Activated CD4-positive, alpha-beta T cell treated with anti-CD3 and anti-CD28 coated beads for 36 hours (primary cell): ENCODE data around the gene SPDYE6. TPM values are rescaled to one million over a fixed set of nuclear protein-coding genes. Genes with fewer than 3 reads are reported as not detected.
"Not testable (repeated sequence)": the region's sequence is repeated elsewhere in the genome, so short reads cannot be mapped to it uniquely, and the experiment has no call there.

Source experiments
- ATAC-seq: fragments of 200-7000 bp; cut with Tn5 transposase; one replicate; pipeline ENCODE4 v1.10.0; 2021; ENCODE audit warnings: mild to moderate bottlenecking, moderate library complexity
- CTCF ChIA-PET: fragments of 350-600 bp; sonication (Branson Sonifier 250); formaldehyde crosslinking; loops from one replicate; lab custom pipeline; 2021; ENCODE audit warnings: antibody characterized with exemption; lab: Charles Lee
- POLR2A ChIA-PET: fragments of 350-600 bp; sonication (Branson Sonifier 250); formaldehyde crosslinking; loops from one replicate; lab custom pipeline; 2021; ENCODE audit warnings: antibody characterized with exemption, inconsistent platforms; lab: Charles Lee
- DNase-seq: peaks from one replicate; pipeline ENCODE4 v3.0.0-alpha.2; 2020
- H3K27ac Mint-ChIP-seq: one replicate; pipeline ENCODE4 v1.8.0; 2021; ENCODE audit warnings: mixed read lengths
- H3K27me3 Mint-ChIP-seq: one replicate; pipeline ENCODE4 v1.8.0; 2021; ENCODE audit warnings: mixed read lengths
- H3K36me3 Mint-ChIP-seq: one replicate; pipeline ENCODE4 v1.8.0; 2021; ENCODE audit warnings: low read depth, mixed read lengths
- H3K4me1 Mint-ChIP-seq: one replicate; pipeline ENCODE4 v1.8.0; 2021; ENCODE audit warnings: mixed read lengths
- H3K4me3 Mint-ChIP-seq: one replicate; pipeline ENCODE4 v1.8.0; 2021; ENCODE audit warnings: mild to moderate bottlenecking, moderate library complexity, mixed read lengths
- H3K9me3 Mint-ChIP-seq: one replicate; pipeline ENCODE4 v1.8.0; 2021; ENCODE audit warnings: low read depth, mixed read lengths
- intact Hi-C, 2 experiments: fragments of 100-400 bp; cut with DNase I in 1 of 2; cut with micrococcal nuclease in 1 of 2; formaldehyde crosslinking; loops; one replicate each; pipeline versions ENCODE4 v1.14.2 to v1.15.1; 2022 to 2024; cut with DNase I, micrococcal nuclease
- total RNA-seq, 2 experiments: library from RNA; stranded (reverse); gene quantifications; one replicate each; pipeline ENCODE4 v1.2.3, GENCODE V29; 2021

The SPDYE6 gene
- total RNA-seq: not detected

GRCh38 chr7:102356344-102356743 is at the start of gene SPDYE6:
Gene SPDYE6 (minus strand): TSS chr7:102356444. CDS start chr7:102356023, 421 bp downstream.
- H3K4me3 Mint-ChIP-seq, H3K27me3 Mint-ChIP-seq, CTCF ChIA-PET, H3K4me1 Mint-ChIP-seq, H3K27ac Mint-ChIP-seq, ATAC-seq, H3K36me3 Mint-ChIP-seq, H3K9me3 Mint-ChIP-seq, DNase-seq, intact Hi-C loops, POLR2A ChIA-PET: not testable (repeated sequence)

- intact Hi-C loops: loop anchor here (1.0 to 2.0 kb wide), 2 partner anchors 45 to 60 kb away; partner anchors contain the start of genes ALKBH4 (in 2 of the 2) and LRWD1 (in 2 of the 2)
- POLR2A ChIA-PET: interaction anchor here (1.1 to 1.4 kb wide), 2 partner anchors 8 to 11 kb away, joined by 3 to 12 read pairs; partner anchors contain the start of gene PRKRIP1
- not testable (repeated sequence) for H3K27me3 Mint-ChIP-seq, H3K27ac Mint-ChIP-seq, H3K9me3 Mint-ChIP-seq, H3K4me3 Mint-ChIP-seq, ATAC-seq, DNase-seq, H3K4me1 Mint-ChIP-seq
- H3K36me3 Mint-ChIP-seq: peaks cover 50% of the 10 kb centered on the region
- CTCF ChIA-PET: interaction anchor here (0.6 to 2.6 kb wide), 17 partner anchors 8 to 484 kb away, joined by 3 to 11 read pairs (median 4); no protein-coding TSS in a partner anchor
These were observed 48.6 kb upstream of the SPDYE6 start for GRCh38 chr7:102404862-102405188.

- Mint-ChIP-seq H3K36me3 (peaks cover 49% of the 10 kb centered on the region), H3K4me1 (peaks cover 3% of the 10 kb centered on the region), H3K9me3 (no peaks in the 10 kb centered on the region), H3K27ac (peak overlapping the region; percentile 8), H3K27me3 (no peaks in the 10 kb centered on the region), H3K4me3 (no peak overlapping the region)
- intact Hi-C loops: loop anchor here (1.0 to 2.0 kb wide), 2 partner anchors 46 to 61 kb away; partner anchors contain the start of genes ALKBH4 (in 2 of the 2) and LRWD1 (in 2 of the 2)
- CTCF ChIA-PET: interaction anchor here (0.5 to 2.6 kb wide), 18 partner anchors 8 to 483 kb away, joined by 3 to 11 read pairs (median 4); no protein-coding TSS in a partner anchor
- peak; percentile 98 for ATAC-seq
- peak; percentile 63 for DNase-seq
- POLR2A ChIA-PET: interaction anchor here (0.6 to 1.4 kb wide), 4 partner anchors 8 to 26 kb away, joined by 3 to 12 read pairs (median 3); partner anchors contain the start of gene PRKRIP1
These were observed 48.0 kb upstream of the SPDYE6 start for GRCh38 chr7:102404005-102404861.

GRCh38 chr7:102403563-102403962 is 47.3 kb upstream of the SPDYE6 start:
- Mint-ChIP-seq H3K4me3 (no peak overlapping the region), H3K27me3 (no peaks in the 10 kb centered on the region), H3K27ac (no peak overlapping the region), H3K9me3 (no peaks in the 10 kb centered on the region), H3K36me3 (peaks cover 49% of the 10 kb centered on the region), H3K4me1 (peaks cover 3% of the 10 kb centered on the region)
- ATAC-seq: no peak
- CTCF ChIA-PET: interaction anchor here (1.0 to 2.6 kb wide), 5 partner anchors 12 to 47 kb away, joined by 4 to 11 read pairs (median 6); no protein-coding TSS in a partner anchor
- POLR2A ChIA-PET: interaction anchor here (0.6 kb wide), 1 partner anchor 22 kb away, joined by 3 read pairs; no protein-coding TSS in a partner anchor
- DNase-seq: no peak
- intact Hi-C loops: no loop called here

- DNase-seq: no peak
- no peaks in the 10 kb centered on the region for H3K27me3 Mint-ChIP-seq
- POLR2A ChIA-PET: no interaction called here
- H3K4me3 Mint-ChIP-seq: no peak overlapping the region
- H3K27ac Mint-ChIP-seq: peak overlapping the region; percentile 44
- H3K9me3 Mint-ChIP-seq: no peaks in the 10 kb centered on the region
- H3K4me1 Mint-ChIP-seq: peaks cover 22% of the 10 kb centered on the region
- CTCF ChIA-PET: no interaction called here
- peaks cover 40% of the 10 kb centered on the region for H3K36me3 Mint-ChIP-seq
- intact Hi-C loops: no loop called here
- ATAC-seq: no peak
These were observed 44.1 kb upstream of the SPDYE6 start for GRCh38 chr7:102400360-102400759.

GRCh38 chr7:102398543-102398942 is 42.3 kb upstream of the SPDYE6 start:
- Mint-ChIP-seq H3K27me3 (no peaks in the 10 kb centered on the region), H3K4me1 (peaks cover 19% of the 10 kb centered on the region), H3K4me3 (no peak overlapping the region), H3K9me3 (no peaks in the 10 kb centered on the region), H3K36me3 (peaks cover 35% of the 10 kb centered on the region), H3K27ac (no peak overlapping the region)
- POLR2A ChIA-PET: interaction anchor here (0.6 kb wide), 2 partner anchors 15 to 42 kb away, joined by 3 read pairs; no protein-coding TSS in a partner anchor
- intact Hi-C loops: loop anchor here in 1 of 2 experiments (5.0 kb wide), 1 partner anchor 34 kb away; the partner anchor contains the start of gene ORAI2
- ATAC-seq: no peak
- no peak for DNase-seq
- CTCF ChIA-PET: interaction anchor here (0.5 to 1.7 kb wide), 4 partner anchors 9 to 1206 kb away, joined by 3 to 7 read pairs (median 4); no protein-coding TSS in a partner anchor

GRCh38 chr7:102396710-102397019 is 40.4 kb upstream of the SPDYE6 start:
- H3K27me3 Mint-ChIP-seq: no peaks in the 10 kb centered on the region
- ChIA-PET CTCF (interaction anchor here (1.1 to 1.7 kb wide), 5 partner anchors 10 to 117 kb away, joined by 3 to 7 read pairs (median 5); no protein-coding TSS in a partner anchor), POLR2A (interaction anchor here (0.6 to 1.6 kb wide), 2 partner anchors 8 to 28 kb away, joined by 3 to 12 read pairs; no protein-coding TSS in a partner anchor)
- no peaks in the 10 kb centered on the region for H3K9me3 Mint-ChIP-seq
- peak overlapping the region; percentile 93 for H3K4me3 Mint-ChIP-seq
- intact Hi-C loops: loop anchor here (1.0 to 5.0 kb wide), 6 partner anchors 33 to 110 kb away; partner anchors contain the start of genes ORAI2 (in 2 of the 2), ALKBH4 (in 1 of the 2), LRWD1 (in 1 of the 2) and SH2B2 (in 1 of the 2)
- H3K36me3 Mint-ChIP-seq: peaks cover 42% of the 10 kb centered on the region
- peaks cover 19% of the 10 kb centered on the region for H3K4me1 Mint-ChIP-seq
- H3K27ac Mint-ChIP-seq: peak overlapping the region; percentile 93
- ATAC-seq: no peak
- no peak for DNase-seq

GRCh38 chr7:102395873-102396709 is 39.8 kb upstream of the SPDYE6 start, which contains the start of gene PRKRIP1:
Gene PRKRIP1 (plus strand): TSS chr7:102396363. CDS start chr7:102396412, 49 bp downstream.
- Mint-ChIP-seq H3K4me1 (peaks cover 19% of the 10 kb centered on the region), H3K4me3 (peak within 1 kb of the TSS; percentile 93), H3K36me3 (peaks cover 41% of the 10 kb centered on the region), H3K27me3 (no peaks in the 10 kb centered on the region), H3K27ac (peak within 1 kb of the TSS; percentile 93), H3K9me3 (no peaks in the 10 kb centered on the region)
- peak; percentile 91 for DNase-seq
- ChIA-PET CTCF (interaction anchor here (0.7 to 1.6 kb wide), 7 partner anchors 10 to 554 kb away, joined by 3 to 6 read pairs (median 3); no protein-coding TSS in a partner anchor), POLR2A (interaction anchor here (0.8 to 1.6 kb wide), 3 partner anchors 9 to 33 kb away, joined by 3 to 12 read pairs (median 4); no protein-coding TSS in a partner anchor)
- intact Hi-C loops: loop anchor here (1.0 to 5.0 kb wide), 6 partner anchors 33 to 109 kb away; partner anchors contain the start of genes ORAI2 (in 2 of the 2), ALKBH4 (in 1 of the 2), LRWD1 (in 1 of the 2) and SH2B2 (in 1 of the 2)
- peak; percentile 97 for ATAC-seq

- ATAC-seq: peak; percentile 6
- H3K27me3 Mint-ChIP-seq: no peaks in the 10 kb centered on the region
- H3K4me3 Mint-ChIP-seq: peak overlapping the region; percentile 93
These were observed 39.3 kb upstream of the SPDYE6 start for GRCh38 chr7:102395592-102395872.

GRCh38 chr7:102393467-102393866 is 37.2 kb upstream of the SPDYE6 start:
- Mint-ChIP-seq H3K9me3 (no peaks in the 10 kb centered on the region), H3K4me3 (no peak overlapping the region), H3K4me1 (peaks cover 19% of the 10 kb centered on the region), H3K27ac (no peak overlapping the region), H3K27me3 (no peaks in the 10 kb centered on the region), H3K36me3 (peaks cover 27% of the 10 kb centered on the region)
- POLR2A ChIA-PET: interaction anchor here (0.7 kb wide), 1 partner anchor 21 kb away, joined by 3 read pairs; no protein-coding TSS in a partner anchor
- CTCF ChIA-PET: interaction anchor here (1.4 kb wide), 1 partner anchor 114 kb away, joined by 4 read pairs; no protein-coding TSS in a partner anchor
- intact Hi-C loops: no loop called here
- ATAC-seq (no peak), DNase-seq (no peak)

More at GRCh38 chr7:102395592-102395872, 39.3 kb upstream of the SPDYE6 start:
- ChIA-PET POLR2A (interaction anchor here (0.8 to 1.6 kb wide), 3 partner anchors 9 to 32 kb away, joined by 3 to 12 read pairs (median 4); no protein-coding TSS in a partner anchor), CTCF (interaction anchor here (1.0 to 1.6 kb wide), 4 partner anchors 17 to 116 kb away, joined by 3 to 6 read pairs (median 3); no protein-coding TSS in a partner anchor)
- DNase-seq: no peak
- Mint-ChIP-seq H3K36me3 (peaks cover 38% of the 10 kb centered on the region), H3K9me3 (no peaks in the 10 kb centered on the region), H3K4me1 (peaks cover 19% of the 10 kb centered on the region), H3K27ac (peak overlapping the region; percentile 68)
- intact Hi-C loops: loop anchor here in 1 of 2 experiments (5.0 kb wide), 1 partner anchor 37 kb away; the partner anchor contains the start of gene ORAI2
